Activated CD4-positive, alpha-beta memory T cell treated with anti-CD3 and anti-CD28 coated beads for 36 hours (primary cell): Measurements from ENCODE around the gene PATZ1. TPM values are rescaled to one million over a fixed set of nuclear protein-coding genes. Genes with fewer than 3 reads are reported as not detected.
A peak's percentile ranks its signal among the peaks of the same experiment; 100 is the strongest.
"Not testable (repeated sequence)": the region's sequence is repeated elsewhere in the genome, so short reads cannot be mapped to it uniquely, and the experiment has no call there.

ENCODE experiments used
- CTCF ChIA-PET: fragments of 350-600 bp; sonication (Branson Sonifier 250); formaldehyde crosslinking; loops from one replicate; lab custom pipeline; 2021; ENCODE audit warnings: antibody characterized with exemption, inconsistent platforms; lab: Charles Lee
- POLR2A ChIA-PET: fragments of 350-600 bp; sonication (Branson Sonifier 250); formaldehyde crosslinking; loops from one replicate; lab custom pipeline; 2021; ENCODE audit warnings: antibody characterized with exemption; lab: Charles Lee
- DNase-seq: peaks from one replicate; pipeline ENCODE4 v3.0.0-alpha.2; 2020
- H3K27ac Mint-ChIP-seq: one replicate; pipeline ENCODE4 v1.8.0; 2021; ENCODE audit warnings: mixed read lengths
- H3K27me3 Mint-ChIP-seq: one replicate; pipeline ENCODE4 v1.8.0; 2021; ENCODE audit warnings: mixed read lengths
- H3K36me3 Mint-ChIP-seq: one replicate; pipeline ENCODE4 v1.8.0; 2021; ENCODE audit warnings: mixed read lengths
- H3K4me1 Mint-ChIP-seq: one replicate; pipeline ENCODE4 v1.8.0; 2021; ENCODE audit warnings: low read depth, mixed read lengths
- H3K4me3 Mint-ChIP-seq: one replicate; pipeline ENCODE4 v1.8.0; 2021; ENCODE audit warnings: mild to moderate bottlenecking, mixed read lengths
- H3K9me3 Mint-ChIP-seq: one replicate; pipeline ENCODE4 v1.8.0; 2021; ENCODE audit warnings: mixed read lengths
- intact Hi-C: fragments of 100-400 bp; cut with micrococcal nuclease; formaldehyde crosslinking; loops from one replicate; pipeline ENCODE4 v1.15.1; 2023
- total RNA-seq, 2 experiments: library from RNA; stranded (reverse); gene quantifications; one replicate each; pipeline ENCODE4 v1.2.3, GENCODE V29; 2021

PATZ1 gene
- total RNA-seq = 10 to 100 TPM; 19.8 to 20.0 TPM

GRCh38 chr22:31346255-31346732 lies at the start of gene PATZ1:
Gene PATZ1, minus strand, starts transcription at chr22:31346346. Its CDS starts 744 bp downstream, at chr22:31345602.
- peaks cover 41% of the 10 kb centered on the region for H3K4me1 Mint-ChIP-seq
- ChIA-PET POLR2A (interaction anchor here (0.8 to 2.7 kb wide), 8 partner anchors 9 to 262 kb away, joined by 3 to 19 read pairs (median 4); partner anchors contain the start of genes DRG1, PIK3IP1 and RNF185), CTCF (interaction anchor here (0.7 to 1.9 kb wide), 7 partner anchors 39 to 400 kb away, joined by 3 to 7 read pairs (median 4); partner anchors contain the start of genes DRG1, LIMK2 and PIK3IP1)
- peaks cover 36% of the 10 kb centered on the region for H3K36me3 Mint-ChIP-seq
- no peaks in the 10 kb centered on the region for H3K27me3 Mint-ChIP-seq
- DNase-seq = peak; percentile 84
- no peaks in the 10 kb centered on the region for H3K9me3 Mint-ChIP-seq
- peak within 1 kb of the TSS; percentile 89 for H3K4me3 Mint-ChIP-seq
- H3K27ac Mint-ChIP-seq = peak within 1 kb of the TSS; percentile 91
- intact Hi-C loops = loop anchor here (2.0 to 5.0 kb wide), 3 partner anchors 143 to 285 kb away; partner anchors contain the start of gene EIF4ENIF1

- ChIA-PET POLR2A (no interaction called here), CTCF (no interaction called here)
- H3K27ac Mint-ChIP-seq = no peak overlapping the region
These were observed 48.2 kb upstream of the PATZ1 start for GRCh38 chr22:31394326-31394725.

DNA sequence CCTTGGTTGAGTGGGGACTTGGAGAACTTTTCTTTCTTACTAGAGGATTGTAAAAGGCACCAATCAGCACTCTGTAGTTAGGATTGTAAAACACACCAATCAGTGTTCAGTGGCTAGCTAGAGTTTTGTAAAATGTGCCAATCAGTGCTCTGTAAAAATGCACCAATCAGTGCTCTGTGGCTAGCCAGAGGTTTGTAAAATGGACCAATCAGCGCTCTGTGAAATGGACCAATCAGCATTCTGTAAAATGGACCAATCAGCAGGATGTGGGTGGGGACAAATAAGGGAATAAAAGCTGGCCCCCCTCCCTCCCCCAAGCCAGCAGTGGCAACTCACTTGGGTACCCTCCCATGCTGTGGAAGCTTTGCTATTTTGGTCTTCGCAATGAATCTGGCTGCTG lies 47.7 kb upstream of the PATZ1 start:
- POLR2A ChIA-PET = no interaction called here
- intact Hi-C loops = no loop called here

More at GRCh38 chr22:31394326-31394725, 48.2 kb upstream of the PATZ1 start:
- peaks cover 4% of the 10 kb centered on the region for H3K4me1 Mint-ChIP-seq
- no peak overlapping the region for H3K4me3 Mint-ChIP-seq
- H3K36me3 Mint-ChIP-seq = no peaks in the 10 kb centered on the region
- peaks cover 4% of the 10 kb centered on the region for H3K9me3 Mint-ChIP-seq
- intact Hi-C loops = no loop called here
- H3K27me3 Mint-ChIP-seq = peaks cover 2% of the 10 kb centered on the region
- DNase-seq = no peak

GRCh38 chr22:31378651-31379050 lies 32.5 kb upstream of the PATZ1 start:
- CTCF ChIA-PET, POLR2A ChIA-PET, H3K27me3 Mint-ChIP-seq, H3K36me3 Mint-ChIP-seq, H3K27ac Mint-ChIP-seq, H3K4me3 Mint-ChIP-seq, intact Hi-C loops, H3K9me3 Mint-ChIP-seq, H3K4me1 Mint-ChIP-seq: not testable (repeated sequence)
- DNase-seq = peak; percentile 13

More for the DNA sequence above, 47.7 kb upstream of the PATZ1 start:
- DNase-seq = peak; percentile 15
- peaks cover 2% of the 10 kb centered on the region for H3K27me3 Mint-ChIP-seq
- CTCF ChIA-PET = no interaction called here
- H3K36me3 Mint-ChIP-seq = no peaks in the 10 kb centered on the region
- H3K4me3 Mint-ChIP-seq = no peak overlapping the region
- H3K9me3 Mint-ChIP-seq = peaks cover 4% of the 10 kb centered on the region
- peaks cover 2% of the 10 kb centered on the region for H3K4me1 Mint-ChIP-seq
- no peak overlapping the region for H3K27ac Mint-ChIP-seq

DNA sequence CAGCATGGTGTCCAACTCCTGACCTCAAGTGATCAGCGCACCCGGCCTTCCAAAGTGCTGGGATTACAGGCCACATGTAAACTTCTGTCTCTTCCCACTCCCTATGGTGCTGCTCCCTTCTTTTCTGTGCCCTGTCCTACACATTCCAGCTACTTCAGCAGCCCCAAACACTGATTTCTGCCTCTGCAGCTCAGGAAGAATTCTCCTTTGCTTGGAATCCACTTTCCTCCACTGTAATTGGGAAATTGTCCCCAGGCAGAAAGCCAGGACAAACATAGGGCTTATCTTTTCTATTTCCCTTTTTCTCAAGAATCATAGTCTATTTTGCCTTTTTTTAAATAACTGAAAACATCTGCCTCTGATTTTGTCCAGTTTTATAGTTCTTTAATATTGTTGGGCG lies 32.0 kb upstream of the PATZ1 start:
- ChIA-PET CTCF (no interaction called here), POLR2A (no interaction called here)
- no peak overlapping the region for H3K27ac Mint-ChIP-seq
- H3K27me3 Mint-ChIP-seq = no peaks in the 10 kb centered on the region
- no peak overlapping the region for H3K4me3 Mint-ChIP-seq
- peaks cover 6% of the 10 kb centered on the region for H3K4me1 Mint-ChIP-seq
- no peak for DNase-seq
- H3K9me3 Mint-ChIP-seq = no peaks in the 10 kb centered on the region
- intact Hi-C loops = no loop called here
- H3K36me3 Mint-ChIP-seq = no peaks in the 10 kb centered on the region

DNA sequence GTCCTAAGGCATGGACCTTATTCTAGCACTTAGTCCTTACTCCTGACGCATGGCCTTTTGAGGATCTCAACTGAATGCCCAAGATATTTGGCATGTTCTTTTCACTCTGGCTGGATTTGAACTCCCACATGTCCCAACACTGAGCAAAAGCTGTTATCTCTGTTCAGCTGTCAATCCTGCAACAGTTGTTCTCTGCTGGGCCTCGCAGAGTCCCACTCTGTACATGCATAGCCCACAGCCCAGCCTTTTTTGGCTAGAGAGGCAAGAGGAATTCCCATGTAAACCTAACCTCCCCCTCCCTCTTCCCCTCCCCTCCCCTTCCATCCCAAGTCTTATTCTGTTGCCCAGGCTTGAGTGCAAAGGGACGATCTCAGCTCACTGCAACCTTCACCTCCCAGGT lies 31.5 kb upstream of the PATZ1 start:
- POLR2A ChIA-PET = no interaction called here
- H3K27ac Mint-ChIP-seq = no peak overlapping the region
- CTCF ChIA-PET = interaction anchor here (0.6 kb wide), 1 partner anchor 147 kb away, joined by 3 read pairs; no protein-coding TSS in a partner anchor
- H3K36me3 Mint-ChIP-seq = no peaks in the 10 kb centered on the region
- no peaks in the 10 kb centered on the region for H3K27me3 Mint-ChIP-seq
- no peak overlapping the region for H3K4me3 Mint-ChIP-seq
- H3K9me3 Mint-ChIP-seq = no peaks in the 10 kb centered on the region
- intact Hi-C loops = no loop called here
- no peak for DNase-seq
- peaks cover 6% of the 10 kb centered on the region for H3K4me1 Mint-ChIP-seq

GRCh38 chr22:31367426-31367825 lies 21.3 kb upstream of the PATZ1 start:
- Mint-ChIP-seq H3K27me3 (no peaks in the 10 kb centered on the region), H3K9me3 (no peaks in the 10 kb centered on the region), H3K4me1 (peaks cover 4% of the 10 kb centered on the region), H3K4me3 (no peak overlapping the region), H3K27ac (no peak overlapping the region), H3K36me3 (no peaks in the 10 kb centered on the region)
- CTCF ChIA-PET = interaction anchor here (0.7 kb wide), 1 partner anchor 284 kb away, joined by 3 read pairs; no protein-coding TSS in a partner anchor
- POLR2A ChIA-PET = no interaction called here
- DNase-seq = no peak
- intact Hi-C loops = no loop called here

DNA sequence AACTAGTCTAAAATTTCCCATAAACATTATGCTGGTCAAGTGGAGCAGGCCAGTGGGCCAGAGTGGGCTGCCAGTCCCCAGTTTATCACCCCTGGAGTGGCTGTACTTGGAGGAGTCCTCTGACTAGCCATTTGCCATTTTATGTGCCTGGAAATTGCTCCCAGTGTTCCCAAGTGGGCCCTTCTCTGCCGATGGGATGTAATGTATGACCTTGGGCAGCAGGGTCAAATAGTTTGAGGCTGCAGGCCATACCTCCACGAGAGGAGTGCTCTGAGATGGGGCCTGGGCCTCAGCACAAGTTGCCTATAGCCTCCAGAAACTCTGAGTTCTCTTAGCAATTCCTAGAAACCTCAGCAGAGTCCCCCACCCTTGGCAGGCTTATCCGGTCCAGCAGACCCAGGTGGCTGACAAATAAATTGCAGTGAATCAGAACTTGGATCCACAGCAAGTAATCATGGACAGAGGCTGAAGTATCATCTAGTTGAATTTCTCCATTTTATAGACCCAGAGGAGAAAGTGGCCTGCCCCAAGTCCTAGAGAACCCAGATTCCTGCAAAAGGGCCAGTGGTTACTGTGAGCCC lies 17.8 kb upstream of the PATZ1 start:
- Mint-ChIP-seq H3K27ac (no peak overlapping the region), H3K9me3 (no peaks in the 10 kb centered on the region), H3K36me3 (no peaks in the 10 kb centered on the region), H3K27me3 (no peaks in the 10 kb centered on the region), H3K4me3 (no peak overlapping the region), H3K4me1 (peaks cover 4% of the 10 kb centered on the region)
- ChIA-PET POLR2A (no interaction called here), CTCF (no interaction called here)
- intact Hi-C loops = no loop called here
- DNase-seq = no peak

DNA sequence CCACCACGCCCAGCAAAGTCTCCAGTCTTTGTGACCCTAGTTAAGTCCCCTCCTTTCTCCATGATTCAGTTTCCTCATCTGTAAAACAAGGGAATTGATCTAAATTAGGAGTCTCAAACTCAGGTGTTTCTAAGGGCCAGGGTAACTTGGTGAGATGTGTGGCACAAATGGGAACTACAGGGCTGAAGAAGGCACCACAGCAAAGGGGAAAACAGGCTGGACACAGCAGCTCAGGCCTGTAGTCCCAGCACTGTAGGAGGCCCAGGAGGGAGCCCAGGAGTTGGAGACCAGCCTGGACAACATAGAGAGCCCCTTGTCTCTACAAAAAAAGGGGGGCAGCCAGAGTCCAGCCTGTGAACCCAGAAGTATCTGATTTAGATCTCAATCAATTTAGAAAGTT lies 15.6 kb upstream of the PATZ1 start:
- ChIA-PET POLR2A (no interaction called here), CTCF (interaction anchor here (0.6 kb wide), 1 partner anchor 79 kb away, joined by 4 read pairs; no protein-coding TSS in a partner anchor)
- Mint-ChIP-seq H3K9me3 (no peaks in the 10 kb centered on the region), H3K36me3 (no peaks in the 10 kb centered on the region), H3K27me3 (no peaks in the 10 kb centered on the region), H3K4me3 (no peak overlapping the region), H3K27ac (no peak overlapping the region), H3K4me1 (no peaks in the 10 kb centered on the region)
- intact Hi-C loops = no loop called here
- no peak for DNase-seq

- no peak overlapping the region for H3K4me3 Mint-ChIP-seq
- intact Hi-C loops = no loop called here
- ChIA-PET CTCF (interaction anchor here (0.6 kb wide), 1 partner anchor 253 kb away, joined by 5 read pairs; the partner anchor contains the start of gene SELENOM), POLR2A (interaction anchor here (1.2 kb wide), 1 partner anchor 39 kb away, joined by 3 read pairs; no protein-coding TSS in a partner anchor)
- DNase-seq = no peak
- no peaks in the 10 kb centered on the region for H3K36me3 Mint-ChIP-seq
- H3K27me3 Mint-ChIP-seq = no peaks in the 10 kb centered on the region
- no peak overlapping the region for H3K27ac Mint-ChIP-seq
- H3K4me1 Mint-ChIP-seq = no peaks in the 10 kb centered on the region
- no peaks in the 10 kb centered on the region for H3K9me3 Mint-ChIP-seq
These were observed 13.9 kb upstream of the PATZ1 start for GRCh38 chr22:31360029-31360428.

DNA sequence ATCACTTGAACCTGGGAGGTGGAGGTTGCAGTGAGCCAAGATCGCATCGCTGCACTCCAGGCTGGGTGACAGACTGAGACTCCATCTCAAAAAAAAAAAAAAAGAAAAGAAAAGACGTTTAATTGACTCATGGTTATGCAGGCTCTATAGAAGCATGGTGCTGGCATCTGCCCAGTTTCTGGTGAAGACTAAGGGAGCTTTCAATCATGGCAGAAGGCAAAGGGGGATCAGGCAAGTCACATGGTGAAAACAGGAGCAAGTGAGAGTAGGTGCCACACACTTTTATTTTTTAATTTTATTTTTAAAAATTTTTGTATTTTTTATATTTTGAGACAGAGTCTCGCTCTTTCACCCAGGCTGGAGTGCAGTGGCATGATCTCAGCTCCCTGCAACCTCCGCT lies 8.4 kb upstream of the PATZ1 start:
- Mint-ChIP-seq H3K27ac (no peak overlapping the region), H3K9me3 (no peaks in the 10 kb centered on the region), H3K27me3 (no peaks in the 10 kb centered on the region), H3K4me1 (no peaks in the 10 kb centered on the region), H3K36me3 (no peaks in the 10 kb centered on the region), H3K4me3 (no peak overlapping the region)
- POLR2A ChIA-PET = no interaction called here
- no peak for DNase-seq
- intact Hi-C loops = no loop called here
- CTCF ChIA-PET = interaction anchor here (1.0 kb wide), 1 partner anchor 143 kb away, joined by 3 read pairs; no protein-coding TSS in a partner anchor

- ChIA-PET POLR2A (no interaction called here), CTCF (no interaction called here)
- Mint-ChIP-seq H3K27ac (no peak overlapping the region), H3K27me3 (no peaks in the 10 kb centered on the region), H3K9me3 (no peaks in the 10 kb centered on the region), H3K4me1 (peaks cover 5% of the 10 kb centered on the region), H3K36me3 (no peaks in the 10 kb centered on the region), H3K4me3 (no peak overlapping the region)
- intact Hi-C loops = no loop called here
- no peak for DNase-seq
These were observed 4.3 kb upstream of the PATZ1 start for GRCh38 chr22:31350410-31350863.
